ENCODE data around the gene MRPL54. TPM values are rescaled to one million over a fixed set of nuclear protein-coding genes. Genes with fewer than 3 reads are reported as not detected.
"Not testable (repeated sequence)": the region's sequence is repeated elsewhere in the genome, so short reads cannot be mapped to it uniquely, and the experiment has no call there.

MRPL54 gene
- total RNA-seq, 1 experiment from 2014 or later, result 73.9 TPM

DNA sequence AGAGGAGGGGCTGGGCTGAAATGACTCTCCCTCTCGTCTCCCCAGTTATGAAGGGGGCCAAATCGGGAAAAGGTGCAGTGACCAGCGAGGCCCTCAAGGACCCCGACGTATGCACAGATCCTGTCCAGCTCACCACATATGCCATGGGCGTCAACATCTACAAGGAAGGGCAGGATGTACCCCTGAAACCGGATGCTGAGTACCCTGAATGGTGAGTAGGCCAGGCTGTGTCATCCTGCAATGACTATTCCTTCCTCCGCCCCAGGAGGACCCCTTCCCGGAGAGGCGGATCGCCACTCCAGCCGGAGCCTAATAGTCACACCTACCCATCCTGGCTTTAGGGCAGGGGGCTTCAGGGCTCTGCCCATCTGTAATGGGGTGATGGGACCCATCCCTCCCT is 2.6 kb downstream of the MRPL54 start:
- H3K4me2 ChIP-seq (ENCODE audit: low read length), result no peak overlapping the region
- ATAC-seq (no peak), DNase-seq (no peak)
- no peak overlapping the region for H3K4me3 ChIP-seq (ENCODE audit: low read length)
- H4K20me1 ChIP-seq (ENCODE audit: low read length), result no peaks in the 10 kb centered on the region
- TF ChIP-seq, protein P1, sequence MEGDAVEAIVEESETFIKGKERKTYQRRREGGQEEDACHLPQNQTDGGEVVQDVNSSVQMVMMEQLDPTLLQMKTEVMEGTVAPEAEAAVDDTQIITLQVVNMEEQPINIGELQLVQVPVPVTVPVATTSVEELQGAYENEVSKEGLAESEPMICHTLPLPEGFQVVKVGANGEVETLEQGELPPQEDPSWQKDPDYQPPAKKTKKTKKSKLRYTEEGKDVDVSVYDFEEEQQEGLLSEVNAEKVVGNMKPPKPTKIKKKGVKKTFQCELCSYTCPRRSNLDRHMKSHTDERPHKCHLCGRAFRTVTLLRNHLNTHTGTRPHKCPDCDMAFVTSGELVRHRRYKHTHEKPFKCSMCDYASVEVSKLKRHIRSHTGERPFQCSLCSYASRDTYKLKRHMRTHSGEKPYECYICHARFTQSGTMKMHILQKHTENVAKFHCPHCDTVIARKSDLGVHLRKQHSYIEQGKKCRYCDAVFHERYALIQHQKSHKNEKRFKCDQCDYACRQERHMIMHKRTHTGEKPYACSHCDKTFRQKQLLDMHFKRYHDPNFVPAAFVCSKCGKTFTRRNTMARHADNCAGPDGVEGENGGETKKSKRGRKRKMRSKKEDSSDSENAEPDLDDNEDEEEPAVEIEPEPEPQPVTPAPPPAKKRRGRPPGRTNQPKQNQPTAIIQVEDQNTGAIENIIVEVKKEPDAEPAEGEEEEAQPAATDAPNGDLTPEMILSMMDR (conservative IDR thresholded peaks at IDR 0.05; ENCODE audit: low read depth, low read length), result no peak
- TF ChIP-seq EZH2 (IDR thresholded peaks at IDR 0.05; ENCODE audit: low read length, unreplicated experiment) (no peak), EZH2phosphoT487 (IDR thresholded peaks at IDR 0.05; ENCODE audit: borderline replicate concordance, low read length) (no peak)
- H3K9me2 ChIP-seq (replicated peaks; ENCODE audit: low read length), result no peaks in the 10 kb centered on the region
- H3K27me3 ChIP-seq (ENCODE audit: low read length), result no peaks in the 10 kb centered on the region
- H3K79me2 ChIP-seq (ENCODE audit: low read length), result peaks cover 18% of the 10 kb centered on the region
- intact Hi-C loops (cut with micrococcal nuclease), result no loop called here
- no peaks in the 10 kb centered on the region for H3K9me3 ChIP-seq (ENCODE audit: low read length)
- no peak overlapping the region for H2AFZ ChIP-seq (ENCODE audit: low read length)
- H3K4me1 ChIP-seq (ENCODE audit: insufficient read depth, low read length), result peaks cover 5% of the 10 kb centered on the region; the same call in 1 of the 2 replicates
- no peak overlapping the region for H3K27ac ChIP-seq (ENCODE audit: low read length)
- no TSS peak for BruUV-seq (replicated peaks)
- no peaks in the 10 kb centered on the region for H3F3A ChIP-seq (ENCODE audit: low read length, unreplicated experiment)
- POLR2A ChIA-PET (ENCODE audit: unreplicated experiment), result no interaction called here
- H3K9ac ChIP-seq (ENCODE audit: low read length), result no peak overlapping the region
- CTCF ChIA-PET, result no interaction called here
- H3K36me3 ChIP-seq (ENCODE audit: low read depth, low read length), result no peaks in the 10 kb centered on the region

DNA sequence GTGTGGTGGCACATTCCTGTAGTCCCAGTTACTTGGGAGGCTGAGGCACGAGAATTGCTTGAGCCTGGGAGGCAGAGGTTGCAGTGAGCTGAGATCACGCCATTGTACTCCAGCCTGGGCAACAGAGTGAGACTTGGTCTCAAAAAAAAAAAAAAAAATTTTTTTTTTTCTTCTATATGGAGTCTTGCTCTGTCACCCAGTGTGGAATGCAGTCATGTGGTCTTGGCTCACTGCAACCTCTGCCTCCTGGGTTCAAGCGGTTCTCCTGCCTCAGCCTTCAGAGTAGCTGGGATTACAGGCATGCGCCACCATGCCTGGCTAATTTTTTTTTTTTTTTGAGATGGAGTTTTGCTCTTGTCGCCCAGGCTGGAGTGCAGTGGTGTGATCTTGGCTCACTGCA is 3.3 kb downstream of the MRPL54 start:
- BruUV-seq (replicated peaks); H3K9me2 ChIP-seq (replicated peaks; ENCODE audit: low read length); H3K27ac ChIP-seq (ENCODE audit: low read length); intact Hi-C loops (cut with micrococcal nuclease); H3K9me3 ChIP-seq (ENCODE audit: low read length); ATAC-seq; H3K4me3 ChIP-seq (ENCODE audit: low read length); H3K4me2 ChIP-seq (ENCODE audit: low read length); H3K4me1 ChIP-seq (ENCODE audit: insufficient read depth, low read length); H3K9ac ChIP-seq (ENCODE audit: low read length); H3F3A ChIP-seq (ENCODE audit: low read length, unreplicated experiment); POLR2A ChIA-PET (ENCODE audit: unreplicated experiment); H3K36me3 ChIP-seq (ENCODE audit: low read depth, low read length); CTCF ChIA-PET; H2AFZ ChIP-seq (ENCODE audit: low read length); DNase-seq; H4K20me1 ChIP-seq (ENCODE audit: low read length); H3K27me3 ChIP-seq (ENCODE audit: low read length): not testable (repeated sequence)
- H3K79me2 ChIP-seq (ENCODE audit: low read length), result peaks cover 12% of the 10 kb centered on the region

- no peak overlapping the region for H2AFZ ChIP-seq (ENCODE audit: low read length)
- no peaks in the 10 kb centered on the region for H4K20me1 ChIP-seq (ENCODE audit: low read length)
- peaks cover 5% of the 10 kb centered on the region; the same call in 1 of the 2 replicates for H3K79me2 ChIP-seq (ENCODE audit: low read length)
- H3K9ac ChIP-seq (ENCODE audit: low read length), result no peak overlapping the region
- BruUV-seq (replicated peaks), result no TSS peak
- H3K36me3 ChIP-seq (ENCODE audit: low read depth, low read length), result no peaks in the 10 kb centered on the region
- no peak overlapping the region for H3K27ac ChIP-seq (ENCODE audit: low read length)
- DNase-seq (no peak), ATAC-seq (no peak)
- TF ChIP-seq, protein P1 (conservative IDR thresholded peaks at IDR 0.05; ENCODE audit: low read depth, low read length), result no peak
- TF ChIP-seq EZH2phosphoT487 (IDR thresholded peaks at IDR 0.05; ENCODE audit: borderline replicate concordance, low read length), result no peak
- no peak for TF ChIP-seq EZH2 (IDR thresholded peaks at IDR 0.05; ENCODE audit: low read length, unreplicated experiment)
- H3F3A ChIP-seq (ENCODE audit: low read length, unreplicated experiment), result no peaks in the 10 kb centered on the region
- H3K27me3 ChIP-seq (ENCODE audit: low read length), result no peaks in the 10 kb centered on the region
- POLR2A ChIA-PET (ENCODE audit: unreplicated experiment), result no interaction called here
- H3K4me1 ChIP-seq (ENCODE audit: insufficient read depth, low read length), result peaks cover 5% of the 10 kb centered on the region; the same call in 1 of the 2 replicates
- H3K4me2 ChIP-seq (ENCODE audit: low read length), result no peak overlapping the region
- no peaks in the 10 kb centered on the region for H3K9me3 ChIP-seq (ENCODE audit: low read length)
- no peaks in the 10 kb centered on the region for H3K9me2 ChIP-seq (replicated peaks; ENCODE audit: low read length)
- CTCF ChIA-PET, result no interaction called here
- H3K4me3 ChIP-seq (ENCODE audit: low read length), result no peak overlapping the region
- intact Hi-C loops (cut with micrococcal nuclease), result no loop called here
These were observed 4.0 kb downstream of the MRPL54 start for GRCh38 chr19:3766520-3766919.

All from PC-3 (cell line).